HG02763 (cell line): ENCODE measurements around the gene SORT1.

Source experiments
- ATAC-seq: cut with Tn5 transposase; IDR thresholded peaks from one replicate; pipeline ENCODE4 v1.9.1; 2021; ENCODE audit warnings: mild to moderate bottlenecking, moderate library complexity; ENCODE audit not compliant: unreplicated experiment

The SORT1 gene

DNA sequence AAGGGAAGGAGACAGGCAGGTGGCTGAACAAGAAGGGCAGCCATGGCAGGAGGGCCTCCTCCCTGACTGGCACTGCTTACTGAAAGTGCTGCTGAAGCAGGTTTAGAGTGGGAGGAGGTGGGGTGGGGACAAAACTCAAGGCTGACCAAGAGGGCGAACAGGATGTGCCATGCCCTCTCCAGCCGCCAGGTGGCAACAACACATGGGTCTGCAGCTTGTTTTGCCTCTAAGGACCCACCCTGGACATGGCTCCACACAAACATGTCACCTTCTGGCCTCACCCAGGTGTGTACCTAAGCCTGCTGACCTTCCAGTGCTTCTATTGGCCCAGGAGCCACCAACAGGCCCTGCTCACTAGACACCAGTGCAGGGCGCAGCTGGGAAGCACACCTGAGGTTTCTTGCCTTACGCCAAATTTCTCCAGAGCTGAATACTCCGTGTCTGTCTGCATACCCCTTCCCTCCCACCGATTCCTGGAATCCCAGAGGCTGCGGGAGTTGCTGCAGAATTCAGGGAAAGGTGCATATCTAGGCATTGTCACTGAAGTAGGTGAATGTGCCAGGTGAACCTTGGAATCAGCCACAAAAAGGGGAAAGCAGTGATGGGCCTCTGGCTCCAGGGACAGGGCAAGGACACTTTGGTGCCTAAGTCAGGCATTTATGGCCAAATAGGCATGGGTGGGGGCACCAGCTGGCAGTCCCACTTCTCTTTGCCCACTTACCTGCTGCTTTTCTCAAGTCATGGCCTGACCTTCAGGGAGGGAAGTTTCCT, 120.1 kb downstream of the SORT1 start:
- peak; percentile 77 for ATAC-seq

DNA sequence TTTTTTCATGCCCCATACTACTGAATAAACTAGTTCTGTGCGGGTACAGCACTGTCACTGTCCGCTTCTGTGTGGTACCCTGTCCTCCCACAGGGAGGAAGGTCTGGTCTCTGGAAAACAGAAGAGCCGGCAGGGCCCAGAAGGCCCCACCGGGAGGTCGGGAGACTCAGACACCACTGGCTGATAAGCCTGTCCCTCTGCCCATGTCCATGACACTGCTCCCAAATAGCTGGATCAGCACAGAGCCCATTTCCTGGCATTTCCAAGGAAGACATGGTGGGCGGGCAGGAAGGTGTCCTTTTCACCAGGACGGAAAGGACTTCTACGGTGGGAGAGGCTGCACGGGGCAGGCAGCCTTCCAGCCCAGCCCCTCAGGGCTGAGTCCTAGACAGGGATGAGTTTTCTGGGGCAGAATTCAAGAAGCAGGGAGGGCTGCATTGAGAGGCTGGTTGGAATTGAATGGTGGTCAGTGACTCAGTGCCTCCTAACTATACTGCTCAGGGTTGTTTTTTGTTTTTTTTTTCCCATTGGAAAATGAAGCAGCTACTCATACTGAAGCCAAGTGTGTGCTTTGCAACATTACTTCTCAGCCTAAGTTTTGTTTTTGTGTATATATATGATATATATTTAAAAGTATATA, 121.9 kb downstream of the SORT1 start:
- no peak for ATAC-seq

- no peak for ATAC-seq
Measured at GRCh38 chr1:109274533-109275476, 122.9 kb downstream of the SORT1 start.

DNA sequence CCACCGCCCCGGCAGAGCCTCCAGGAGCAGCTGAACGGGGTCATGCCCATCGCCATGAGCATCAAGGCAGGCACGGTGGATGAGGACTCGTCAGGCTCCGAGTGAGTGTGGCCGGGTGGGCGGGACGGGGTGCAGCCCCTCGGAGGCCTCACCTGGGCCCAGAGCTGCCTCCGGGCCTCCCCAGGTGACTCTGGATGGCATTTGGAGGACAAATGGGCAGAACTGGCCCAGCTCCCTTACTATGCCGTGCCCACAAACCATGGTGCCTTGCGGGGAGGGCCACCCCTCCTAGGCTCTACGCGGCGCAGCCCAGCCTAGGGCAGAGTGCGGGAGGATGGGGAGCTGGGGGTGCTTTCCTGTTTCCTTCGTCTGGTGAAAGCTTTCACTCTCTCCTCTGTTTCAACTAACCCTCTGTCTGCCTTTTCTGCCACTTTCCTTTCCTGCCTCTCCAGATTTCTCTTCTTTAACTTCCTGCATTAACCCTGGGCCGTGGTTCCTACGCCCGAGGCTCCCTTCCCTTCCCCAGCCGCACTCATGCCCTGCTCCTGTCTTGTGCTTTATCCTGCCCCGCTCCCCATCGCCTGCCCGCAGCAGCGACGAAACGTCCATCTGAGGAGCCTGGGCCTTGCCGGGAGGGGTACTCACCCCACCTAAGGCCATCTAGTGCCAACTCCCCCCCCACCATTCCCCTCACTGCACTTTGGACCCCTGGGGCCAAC, 124.0 kb downstream of the SORT1 start:
- ATAC-seq: no peak

DNA sequence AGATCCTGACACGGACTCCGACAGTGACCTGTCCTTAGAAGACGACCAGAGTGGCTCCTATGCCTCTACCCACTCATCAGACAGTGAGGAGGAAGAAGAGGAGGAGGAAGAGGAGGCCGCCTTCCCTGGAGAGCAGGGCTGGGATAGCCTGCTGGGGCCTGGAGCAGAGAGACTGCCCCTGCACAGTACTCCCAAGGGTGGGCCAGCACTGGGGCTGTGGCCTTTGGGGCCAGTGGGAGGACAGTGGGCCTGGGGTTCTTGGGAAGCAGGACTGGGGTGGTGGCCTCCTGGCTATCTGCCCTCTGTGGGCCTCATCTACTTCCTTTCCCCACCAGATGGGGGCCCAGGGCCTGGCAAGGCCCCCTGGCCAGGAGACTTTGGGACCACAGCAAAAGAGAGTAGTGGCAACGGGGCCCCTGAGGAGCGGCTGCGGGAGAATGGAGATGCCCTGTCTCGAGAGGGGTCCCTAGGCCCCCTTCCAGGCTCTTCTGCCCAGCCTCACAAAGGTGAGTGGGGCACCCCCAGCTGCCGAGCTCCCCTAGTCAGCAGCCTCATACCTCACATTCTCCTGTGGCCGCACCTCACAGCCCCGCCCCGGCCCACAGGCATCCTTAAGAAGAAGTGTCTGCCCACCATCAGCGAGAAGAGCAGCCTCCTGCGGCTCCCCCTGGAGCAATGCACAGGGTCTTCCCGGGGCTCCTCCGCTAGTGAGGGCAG, 124.7 kb downstream of the SORT1 start:
- ATAC-seq: no peak

DNA sequence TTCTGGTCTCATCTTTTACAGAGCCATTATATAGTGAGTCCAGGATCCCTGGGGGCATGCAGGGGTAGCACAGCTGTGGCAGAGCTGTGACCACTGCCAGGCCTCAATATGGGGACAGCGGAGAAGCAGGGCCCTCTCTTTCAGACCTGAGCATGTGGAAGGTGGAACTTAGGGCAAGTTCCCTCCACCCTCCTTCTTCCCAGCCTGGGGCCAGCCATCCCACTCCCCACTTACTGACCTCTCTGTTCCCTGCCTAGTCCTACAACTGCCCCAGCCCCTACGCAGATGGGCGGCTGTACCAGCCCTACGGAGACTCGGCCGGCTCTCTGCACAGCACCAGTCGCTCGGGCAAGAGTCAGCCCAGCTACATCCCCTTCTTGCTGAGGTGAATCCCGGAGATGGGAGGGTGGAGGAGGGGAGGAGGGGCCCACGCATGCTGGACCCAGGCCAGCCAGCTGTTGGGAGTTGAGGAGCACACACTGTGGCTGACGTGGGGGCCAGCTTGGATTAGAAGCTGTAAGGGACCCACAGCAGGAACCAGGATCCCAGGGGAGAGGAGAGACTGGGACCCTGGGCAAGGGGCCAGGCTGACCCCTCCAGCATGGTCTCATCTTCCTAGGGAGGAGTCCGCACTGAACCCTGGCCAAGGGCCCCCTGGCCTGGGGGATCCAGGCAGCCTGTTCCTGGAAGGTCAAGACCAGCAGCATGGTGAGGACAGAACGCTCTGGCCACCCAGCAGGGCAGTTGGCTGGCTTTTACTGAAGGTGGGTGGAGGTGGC, 125.5 kb downstream of the SORT1 start:
- ATAC-seq: no peak

DNA sequence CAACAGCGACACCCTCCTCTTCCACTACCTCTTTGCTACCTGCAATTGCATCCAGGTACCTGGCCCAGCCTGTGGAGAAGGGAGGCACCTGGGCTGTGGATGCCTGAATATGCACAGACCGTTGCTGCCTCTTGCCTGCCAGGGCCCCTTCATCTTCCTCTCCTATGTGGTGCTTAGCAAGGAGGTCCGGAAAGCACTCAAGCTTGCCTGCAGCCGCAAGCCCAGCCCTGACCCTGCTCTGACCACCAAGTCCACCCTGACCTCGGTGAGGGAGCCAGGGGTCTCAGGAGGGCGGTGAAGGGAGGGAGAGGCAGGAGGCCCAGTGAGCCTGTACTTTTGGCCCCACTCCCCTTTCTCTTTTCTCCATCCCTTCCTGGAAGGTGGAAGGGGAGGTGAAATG, 126.3 kb downstream of the SORT1 start:
- no peak for ATAC-seq

GRCh38 chr1:109270623-109271317, 126.9 kb downstream of the SORT1 start:
- ATAC-seq: no peak

DNA sequence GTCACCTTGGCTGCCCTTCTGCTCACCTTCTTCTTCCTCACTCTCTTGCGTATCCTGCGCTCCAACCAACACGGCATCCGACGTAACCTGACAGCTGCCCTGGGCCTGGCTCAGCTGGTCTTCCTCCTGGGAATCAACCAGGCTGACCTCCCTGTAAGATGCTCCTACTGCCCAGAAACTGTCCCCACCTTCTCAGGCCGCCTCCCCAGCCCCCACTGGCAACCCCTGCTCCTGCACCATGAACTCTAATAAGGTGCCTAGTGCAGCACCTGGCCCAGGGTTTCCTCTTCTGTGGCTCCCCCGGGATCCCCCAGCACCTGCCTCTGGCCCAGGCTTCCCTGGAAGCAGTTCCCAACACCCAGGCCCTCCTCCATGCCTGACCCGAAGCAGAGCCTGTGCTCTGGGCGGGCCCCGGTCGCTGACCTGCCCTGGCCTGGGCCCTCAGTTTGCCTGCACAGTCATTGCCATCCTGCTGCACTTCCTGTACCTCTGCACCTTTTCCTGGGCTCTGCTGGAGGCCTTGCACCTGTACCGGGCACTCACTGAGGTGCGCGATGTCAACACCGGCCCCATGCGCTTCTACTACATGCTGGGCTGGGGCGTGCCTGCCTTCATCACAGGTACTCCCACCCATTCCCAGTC, 127.6 kb downstream of the SORT1 start:
- ATAC-seq: no peak

DNA sequence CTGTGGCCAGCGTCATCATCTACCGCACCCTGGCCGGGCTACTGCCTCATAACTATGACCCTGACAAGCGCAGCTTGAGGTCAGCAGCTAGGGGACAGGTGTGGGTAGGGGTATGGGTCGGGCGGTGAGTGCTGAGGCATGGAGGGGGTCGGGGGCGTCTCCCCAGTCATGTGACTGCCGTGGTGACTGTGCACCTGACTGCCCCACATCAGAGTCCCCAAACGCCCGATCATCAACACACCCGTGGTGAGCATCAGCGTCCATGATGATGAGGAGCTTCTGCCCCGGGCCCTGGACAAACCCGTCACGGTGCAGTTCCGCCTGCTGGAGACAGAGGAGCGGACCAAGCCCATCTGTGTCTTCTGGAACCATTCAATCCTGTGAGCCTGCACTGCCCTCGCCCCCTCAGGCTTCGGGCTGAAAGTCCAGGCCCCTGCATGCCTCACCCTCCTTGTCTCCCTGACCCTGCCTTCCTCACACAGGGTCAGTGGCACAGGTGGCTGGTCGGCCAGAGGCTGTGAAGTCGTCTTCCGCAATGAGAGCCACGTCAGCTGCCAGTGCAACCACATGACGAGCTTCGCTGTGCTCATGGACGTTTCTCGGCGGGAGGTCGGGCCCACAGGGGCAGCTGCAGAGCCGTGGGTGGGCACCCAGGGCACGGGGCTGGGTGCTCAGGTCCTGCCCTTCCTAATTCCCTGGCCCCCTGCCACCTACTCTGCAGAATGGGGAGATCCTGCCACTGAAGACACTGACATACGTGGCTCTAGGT, 128.3 kb downstream of the SORT1 start:
- ATAC-seq: no peak

DNA sequence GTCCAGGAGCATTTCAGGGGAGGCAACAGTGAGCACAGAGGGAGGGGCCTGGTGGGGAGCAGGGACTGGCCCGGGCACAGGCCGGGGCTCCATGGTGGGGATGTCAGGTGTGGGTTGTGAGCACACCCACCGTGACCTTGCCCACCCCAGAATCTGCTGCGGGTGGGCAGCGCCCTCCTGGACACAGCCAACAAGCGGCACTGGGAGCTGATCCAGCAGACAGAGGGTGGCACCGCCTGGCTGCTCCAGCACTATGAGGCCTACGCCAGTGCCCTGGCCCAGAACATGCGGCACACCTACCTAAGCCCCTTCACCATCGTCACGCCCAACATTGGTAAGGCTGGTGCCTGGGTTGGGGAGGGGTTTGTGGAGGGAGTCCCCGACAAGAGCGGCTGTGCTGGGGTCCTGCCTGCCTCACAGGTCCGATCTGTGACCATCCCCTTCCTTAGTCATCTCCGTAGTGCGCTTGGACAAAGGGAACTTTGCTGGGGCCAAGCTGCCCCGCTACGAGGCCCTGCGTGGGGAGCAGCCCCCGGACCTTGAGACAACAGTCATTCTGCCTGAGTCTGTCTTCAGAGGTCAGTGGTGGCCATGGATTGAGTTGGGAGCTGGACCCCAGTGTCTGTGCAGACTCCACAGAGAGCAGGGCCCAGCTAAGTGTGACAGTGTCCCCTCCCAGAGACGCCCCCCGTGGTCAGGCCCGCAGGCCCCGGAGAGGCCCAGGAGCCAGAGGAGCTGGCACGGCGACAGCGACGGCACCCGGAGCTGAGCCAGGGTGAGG, 129.1 kb downstream of the SORT1 start:
- ATAC-seq: no peak

DNA sequence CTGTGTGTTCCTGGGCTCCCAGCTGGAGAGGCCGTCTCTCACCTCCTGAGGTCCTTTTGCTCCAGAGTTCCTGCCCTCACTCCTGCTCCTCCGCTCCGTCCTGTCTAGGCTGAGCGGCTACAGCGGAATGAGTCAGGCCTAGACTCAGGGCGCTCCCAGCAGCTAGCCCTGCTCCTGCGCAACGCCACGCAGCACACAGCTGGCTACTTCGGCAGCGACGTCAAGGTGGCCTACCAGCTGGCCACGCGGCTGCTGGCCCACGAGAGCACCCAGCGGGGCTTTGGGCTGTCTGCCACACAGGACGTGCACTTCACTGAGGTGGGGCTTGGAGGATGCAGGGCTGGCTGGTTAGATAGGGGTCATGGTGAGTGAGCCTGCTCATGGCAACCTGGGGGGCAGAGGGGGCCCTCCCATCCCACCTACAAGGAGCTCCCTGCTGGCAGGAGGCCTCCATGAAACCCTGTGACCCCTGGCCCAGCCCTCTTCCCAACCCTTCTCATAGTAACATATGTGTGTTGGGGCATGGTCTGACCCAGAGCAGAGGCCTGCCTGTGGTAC, 129.9 kb downstream of the SORT1 start:
- ATAC-seq: no peak

GRCh38 chr1:109266965-109267364, 130.8 kb downstream of the SORT1 start:
- no peak for ATAC-seq

- no peak for ATAC-seq
Measured at GRCh38 chr1:109265741-109266330, 131.9 kb downstream of the SORT1 start.

GRCh38 chr1:109265016-109265415, 132.7 kb downstream of the SORT1 start:
- ATAC-seq: no peak

DNA sequence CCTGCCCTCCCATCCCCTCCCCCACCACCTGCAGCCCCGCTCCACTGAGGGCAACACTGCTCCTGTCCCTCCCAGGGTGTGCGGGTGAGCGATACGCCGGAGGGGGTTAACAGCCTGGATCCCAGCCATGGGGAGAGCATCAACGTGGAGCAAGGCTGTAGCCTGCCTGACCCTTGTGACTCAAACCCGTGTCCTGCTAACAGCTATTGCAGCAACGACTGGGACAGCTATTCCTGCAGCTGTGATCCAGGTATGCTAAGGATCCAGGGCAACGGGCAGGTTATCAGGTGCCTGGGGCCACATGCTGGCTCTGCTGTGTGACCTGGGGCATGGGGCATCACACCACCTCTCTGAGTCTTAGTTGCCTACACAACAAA, 133.4 kb downstream of the SORT1 start:
- no peak for ATAC-seq
